ENCODE data around the gene KCNMB4. TPM values are rescaled to one million over a fixed set of nuclear protein-coding genes. Genes with fewer than 3 reads are reported as not detected.

KCNMB4 gene
- total RNA-seq, 4 donors from 2014 or later: 1.1 to 10.9 (median 1.4) TPM

- H3K4me3 ChIP-seq: peak overlapping the region; percentile 35 to 85 (median 58)
- H3K27me3 ChIP-seq: peaks cover 64% of the 10 kb centered on the region
- WGBS, 2 donors (ENCODE audit: low coverage in 1 of 2): 15 to 19% methylated on average over 7 to 21 of the region's 21 CpGs
- peaks cover 5 to 27% (median 14%) of the 10 kb centered on the region in 4 donors for H3K4me1 ChIP-seq
- in situ Hi-C loops (cut with MboI; ENCODE audit: low pct_ligation_motif_present in 1 of 4, low pct_unique_long_range_greater_than_20kb in 1 of 4, low sequenced_read_pairs in 3 of 4) (loop anchor here in 2 of 4 donors (25.0 kb wide), 2 partner anchors 130 to 455 kb away; partner anchors contain the start of gene CNOT2 (in 1 of the 2)), intact Hi-C loops (cut with DNase I; ENCODE audit: low total_unique reads) (no loop called here)
- H3K9me3 ChIP-seq: no peaks in the 10 kb centered on the region
- DNase-seq: no peak
- peak overlapping the region in 3 of 4 donors; percentile 24 to 31 (median 26) for H3K27ac ChIP-seq
- no peaks in the 10 kb centered on the region for H3K36me3 ChIP-seq
- no peak for TF ChIP-seq EP300 (IDR thresholded peaks at IDR 0.05; ENCODE audit: low read depth)
- no peak for TF ChIP-seq POLR2AphosphoS5 (IDR thresholded peaks at IDR 0.05)
- no peak for TF ChIP-seq CTCF (IDR thresholded peaks at IDR 0.05)
Observed at GRCh38 chr12:70367258-70368141, 1.4 kb downstream of the KCNMB4 start.

GRCh38 chr12:70372881-70373280 is 6.8 kb downstream of the KCNMB4 start:
- intact Hi-C loops (cut with DNase I; ENCODE audit: low total_unique reads) (no loop called here), in situ Hi-C loops (cut with MboI; ENCODE audit: low pct_ligation_motif_present in 1 of 4, low pct_unique_long_range_greater_than_20kb in 1 of 4, low sequenced_read_pairs in 3 of 4) (loop anchor here in 2 of 4 donors (25.0 kb wide), 2 partner anchors 136 to 461 kb away; partner anchors contain the start of gene CNOT2 (in 1 of the 2))
- WGBS, 2 donors (ENCODE audit: low coverage in 1 of 2): 89 to 93% methylated on average over 2 to 3 of the region's 3 CpGs

GRCh38 chr12:70379846-70380245 is 13.8 kb downstream of the KCNMB4 start:
- H3K4me1 ChIP-seq: no peaks in the 10 kb centered on the region
- H3K27me3 ChIP-seq: no peaks in the 10 kb centered on the region
- 82 to 92% methylated on average over 1 of the region's 1 CpG for WGBS, 2 donors (ENCODE audit: low coverage in 1 of 2)
- intact Hi-C loops (cut with DNase I; ENCODE audit: low total_unique reads) (no loop called here), in situ Hi-C loops (cut with MboI; ENCODE audit: low pct_ligation_motif_present in 1 of 4, low pct_unique_long_range_greater_than_20kb in 1 of 4, low sequenced_read_pairs in 3 of 4) (no loop called here)
- TF ChIP-seq POLR2AphosphoS5 (IDR thresholded peaks at IDR 0.05): no peak
- no peak for TF ChIP-seq EP300 (IDR thresholded peaks at IDR 0.05; ENCODE audit: low read depth)
- TF ChIP-seq CTCF (IDR thresholded peaks at IDR 0.05): no peak
- no peak for TF ChIP-seq POLR2A (IDR thresholded peaks at IDR 0.05)
- H3K4me3 ChIP-seq: no peak overlapping the region
- no peak overlapping the region for H3K27ac ChIP-seq
- no peaks in the 10 kb centered on the region for H3K9me3 ChIP-seq
- no peak for DNase-seq
- H3K36me3 ChIP-seq: no peaks in the 10 kb centered on the region

More at GRCh38 chr12:70372881-70373280, 6.8 kb downstream of the KCNMB4 start:
- no peaks in the 10 kb centered on the region for H3K4me1 ChIP-seq
- H3K4me3 ChIP-seq: no peak overlapping the region
- TF ChIP-seq EP300 (IDR thresholded peaks at IDR 0.05; ENCODE audit: low read depth) (no peak), POLR2A (IDR thresholded peaks at IDR 0.05) (no peak), CTCF (IDR thresholded peaks at IDR 0.05) (no peak), POLR2AphosphoS5 (IDR thresholded peaks at IDR 0.05) (no peak)
- DNase-seq: no peak
- H3K27ac ChIP-seq: no peak overlapping the region
- H3K36me3 ChIP-seq: no peaks in the 10 kb centered on the region
- H3K9me3 ChIP-seq: no peaks in the 10 kb centered on the region
- H3K27me3 ChIP-seq: peaks cover 12% of the 10 kb centered on the region

- Histone ChIP-seq H3K4me3 (no peak overlapping the region), H3K4me1 (no peaks in the 10 kb centered on the region), H3K9me3 (no peaks in the 10 kb centered on the region), H3K36me3 (no peaks in the 10 kb centered on the region), H3K27me3 (no peaks in the 10 kb centered on the region), H3K27ac (no peak overlapping the region)
- intact Hi-C loops (cut with DNase I; ENCODE audit: low total_unique reads): no loop called here
- TF ChIP-seq EP300 (IDR thresholded peaks at IDR 0.05; ENCODE audit: low read depth) (no peak), CTCF (IDR thresholded peaks at IDR 0.05) (no peak), POLR2AphosphoS5 (IDR thresholded peaks at IDR 0.05) (no peak), POLR2A (IDR thresholded peaks at IDR 0.05) (no peak)
- WGBS, 2 donors (ENCODE audit: low coverage in 1 of 2): 94 to 99% methylated on average over 2 to 4 of the region's 4 CpGs
- in situ Hi-C loops (cut with MboI; ENCODE audit: low pct_ligation_motif_present in 1 of 4, low pct_unique_long_range_greater_than_20kb in 1 of 4, low sequenced_read_pairs in 3 of 4): no loop called here
- no peak for DNase-seq
Observed at GRCh38 chr12:70383484-70383883, 17.4 kb downstream of the KCNMB4 start.

Data from transverse colon (tissue), 4 donors.